AG04450 (cell line): ENCODE measurements around the gene ITFG1. TPM values are rescaled to one million over a fixed set of nuclear protein-coding genes. Genes with fewer than 3 reads are reported as not detected.
A peak's percentile ranks its signal among the peaks of the same experiment; 100 is the strongest.

Experiments used
- CTCF ChIA-PET: fragments of 300-600, 350-600 bp; formaldehyde crosslinking; extraction: SDS; loops from one replicate; lab custom pipeline; 2022; ENCODE audit warnings: antibody characterized with exemption, inconsistent platforms; lab: Charles Lee
- POLR2A ChIA-PET: fragments of 350-600 bp; formaldehyde crosslinking; extraction: SDS; loops from one replicate; lab custom pipeline; 2021; ENCODE audit warnings: antibody characterized with exemption, inconsistent platforms; lab: Yijun Ruan, JAX
- DNase-seq: peaks from one replicate; pipeline ENCODE4 v3.0.0-alpha.2; 2011; ENCODE audit warnings: low read depth, low spot score
- H3K27ac ChIP-seq: one replicate; pipeline ENCODE4 v1.5.1; 2012; ENCODE audit warnings: low read depth, low read length, control low read depth
- H3K27me3 ChIP-seq: one replicate; pipeline ENCODE4 v1.6.0; 2012; ENCODE audit warnings: low read length; ENCODE audit not compliant: control insufficient read depth, insufficient read depth
- H3K4me3 ChIP-seq: 2 replicates; pipeline ENCODE4 v1.5.1; 2011; ENCODE audit warnings: mild to moderate bottlenecking, low read depth, low read length, control low read depth
- H3K9me3 ChIP-seq: 2 replicates; pipeline ENCODE4 v1.5.1; 2012; ENCODE audit warnings: low read length; ENCODE audit not compliant: control insufficient read depth, insufficient read depth
- polyA plus RNA-seq: library from polyadenylated mRNA; depleted of rRNA; stranded (reverse); fragments of >200 nt; gene quantifications from 2 replicates; pipeline ENCODE4 v1.2.3, GENCODE V29; 2011
- TF ChIP-seq, protein P1 (sequence below): IDR thresholded peaks from 2 replicates; pipeline ENCODE4 v1.5.1; 2011; ENCODE audit warnings: low read depth, low read length, control low read depth, inconsistent platforms

ITFG1 gene
- polyA plus RNA-seq, 1 experiment, result 125 TPM

DNA sequence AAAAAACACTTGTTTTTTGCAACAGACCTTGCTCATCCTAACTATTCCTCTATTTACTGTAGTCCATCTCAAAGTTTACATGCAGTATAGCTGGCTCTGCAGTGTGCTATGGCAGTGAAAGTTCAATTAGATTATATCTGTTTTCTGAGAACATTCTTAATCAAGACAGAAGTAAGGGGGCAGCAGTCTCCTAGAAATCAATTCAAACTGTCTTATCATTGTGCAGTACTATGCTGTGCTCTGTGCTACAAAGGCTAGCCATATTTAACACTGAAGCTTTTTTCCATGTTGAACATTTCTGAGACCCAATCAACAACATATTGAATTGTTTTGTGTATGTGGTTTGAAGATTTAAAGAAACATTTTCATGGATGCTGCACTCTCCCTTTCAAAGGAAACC lies 328.6 kb downstream of the ITFG1 start:
- Histone ChIP-seq H3K27me3 (no peaks in the 10 kb centered on the region), H3K9me3 (no peaks in the 10 kb centered on the region), H3K4me3 (no peak overlapping the region), H3K27ac (no peak overlapping the region)
- ChIA-PET POLR2A (no interaction called here), CTCF (interaction anchor here (1.6 to 4.9 kb wide), 2 partner anchors 9 to 1025 kb away, joined by 5 to 43 read pairs; no protein-coding TSS in a partner anchor)
- TF ChIP-seq, protein P1, sequence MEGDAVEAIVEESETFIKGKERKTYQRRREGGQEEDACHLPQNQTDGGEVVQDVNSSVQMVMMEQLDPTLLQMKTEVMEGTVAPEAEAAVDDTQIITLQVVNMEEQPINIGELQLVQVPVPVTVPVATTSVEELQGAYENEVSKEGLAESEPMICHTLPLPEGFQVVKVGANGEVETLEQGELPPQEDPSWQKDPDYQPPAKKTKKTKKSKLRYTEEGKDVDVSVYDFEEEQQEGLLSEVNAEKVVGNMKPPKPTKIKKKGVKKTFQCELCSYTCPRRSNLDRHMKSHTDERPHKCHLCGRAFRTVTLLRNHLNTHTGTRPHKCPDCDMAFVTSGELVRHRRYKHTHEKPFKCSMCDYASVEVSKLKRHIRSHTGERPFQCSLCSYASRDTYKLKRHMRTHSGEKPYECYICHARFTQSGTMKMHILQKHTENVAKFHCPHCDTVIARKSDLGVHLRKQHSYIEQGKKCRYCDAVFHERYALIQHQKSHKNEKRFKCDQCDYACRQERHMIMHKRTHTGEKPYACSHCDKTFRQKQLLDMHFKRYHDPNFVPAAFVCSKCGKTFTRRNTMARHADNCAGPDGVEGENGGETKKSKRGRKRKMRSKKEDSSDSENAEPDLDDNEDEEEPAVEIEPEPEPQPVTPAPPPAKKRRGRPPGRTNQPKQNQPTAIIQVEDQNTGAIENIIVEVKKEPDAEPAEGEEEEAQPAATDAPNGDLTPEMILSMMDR, result peak; percentile 20; the same call in 1 of the 2 replicates
- no peak for DNase-seq

DNA sequence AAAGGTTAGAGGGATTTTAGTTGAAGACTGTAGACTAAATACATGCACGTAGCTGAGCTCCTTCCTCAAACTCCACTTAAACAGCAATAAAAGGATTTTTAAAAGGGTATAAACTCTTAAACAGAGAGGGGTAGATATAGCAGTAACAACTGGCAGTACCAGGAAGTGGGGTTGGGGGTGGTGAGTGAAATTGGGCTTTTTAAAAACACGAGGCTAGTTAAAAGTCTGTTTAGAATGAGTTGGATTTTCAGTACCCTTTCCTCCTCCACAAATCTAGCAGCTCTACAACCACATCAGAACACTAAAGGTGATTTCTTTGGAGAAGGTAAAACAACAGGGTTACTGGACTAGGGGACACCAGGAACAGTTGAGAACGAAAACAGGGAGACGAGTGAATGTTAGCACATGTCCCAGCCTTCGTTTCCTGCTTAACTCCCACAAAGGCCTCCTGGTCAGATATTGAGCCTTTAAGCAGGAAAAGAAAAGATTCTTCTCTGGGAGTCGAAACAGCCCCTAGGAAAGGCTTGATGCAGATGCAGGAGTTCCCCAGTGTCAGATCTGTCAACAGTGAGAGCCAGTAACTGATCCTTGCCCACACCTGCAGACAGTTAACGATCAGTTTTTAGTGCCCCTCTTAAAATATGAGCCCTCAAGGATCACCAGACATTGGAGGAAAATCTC lies 331.0 kb downstream of the ITFG1 start:
- H3K27ac ChIP-seq, result no peak overlapping the region
- DNase-seq, result no peak
- CTCF ChIA-PET, result interaction anchor here (4.9 kb wide), 1 partner anchor 12 kb away, joined by 43 read pairs; no protein-coding TSS in a partner anchor
- TF ChIP-seq, protein P1, result no peak
- no peaks in the 10 kb centered on the region for H3K27me3 ChIP-seq
- POLR2A ChIA-PET, result no interaction called here
- no peak overlapping the region for H3K4me3 ChIP-seq
- H3K9me3 ChIP-seq, result no peaks in the 10 kb centered on the region

DNA sequence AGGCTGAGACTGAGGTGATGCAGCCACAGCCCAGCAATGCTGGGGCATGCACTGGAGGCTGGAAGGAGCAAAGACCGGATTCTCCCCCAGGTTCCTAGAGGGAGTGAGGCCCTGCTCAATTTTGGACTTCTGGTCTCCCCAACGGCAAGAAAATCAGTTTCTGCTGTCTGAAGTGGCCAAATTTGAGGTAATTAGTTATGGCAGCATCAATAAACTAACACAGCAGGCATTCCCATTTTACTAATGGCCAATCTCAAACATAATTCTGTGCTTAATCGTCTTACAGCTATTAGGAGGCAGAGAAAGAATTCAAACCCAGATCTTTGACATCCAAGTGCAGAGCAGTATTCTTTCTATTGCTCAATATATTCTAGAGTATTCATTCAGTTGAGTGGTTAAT lies 333.3 kb downstream of the ITFG1 start:
- Histone ChIP-seq H3K27me3 (no peaks in the 10 kb centered on the region), H3K9me3 (no peaks in the 10 kb centered on the region), H3K4me3 (no peak overlapping the region), H3K27ac (no peak overlapping the region)
- TF ChIP-seq, protein P1, result no peak
- ChIA-PET CTCF (interaction anchor here (1.4 kb wide), 1 partner anchor 14 kb away, joined by 4 read pairs; no protein-coding TSS in a partner anchor), POLR2A (no interaction called here)
- DNase-seq, result no peak

DNA sequence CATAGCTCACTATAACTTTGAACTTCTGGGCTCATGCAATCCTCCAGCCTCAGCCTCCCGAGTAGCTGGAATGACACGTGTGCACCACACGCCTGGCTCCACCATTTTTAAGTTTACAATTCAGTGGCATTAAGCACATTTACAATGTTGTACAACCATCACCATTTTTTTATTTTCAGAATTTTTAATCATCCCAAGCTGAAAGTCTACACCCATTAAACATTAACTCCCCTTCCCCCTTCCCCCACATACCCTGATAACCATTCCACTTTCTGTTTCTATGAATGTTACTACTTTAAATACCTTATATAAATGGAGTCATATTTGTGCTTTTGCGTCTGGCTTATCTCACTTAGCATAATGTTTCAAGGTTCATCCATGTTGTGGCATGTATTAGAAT lies 335.1 kb downstream of the ITFG1 start:
- CTCF ChIA-PET, result interaction anchor here (2.1 to 4.8 kb wide), 2 partner anchors 17 to 1039 kb away, joined by 8 to 38 read pairs; partner anchors contain the start of gene NETO2
- no peaks in the 10 kb centered on the region for H3K9me3 ChIP-seq
- POLR2A ChIA-PET, result no interaction called here
- H3K4me3 ChIP-seq, result no peak overlapping the region
- TF ChIP-seq, protein P1, result no peak
- H3K27me3 ChIP-seq, result no peaks in the 10 kb centered on the region
- DNase-seq, result no peak
- no peak overlapping the region for H3K27ac ChIP-seq

DNA sequence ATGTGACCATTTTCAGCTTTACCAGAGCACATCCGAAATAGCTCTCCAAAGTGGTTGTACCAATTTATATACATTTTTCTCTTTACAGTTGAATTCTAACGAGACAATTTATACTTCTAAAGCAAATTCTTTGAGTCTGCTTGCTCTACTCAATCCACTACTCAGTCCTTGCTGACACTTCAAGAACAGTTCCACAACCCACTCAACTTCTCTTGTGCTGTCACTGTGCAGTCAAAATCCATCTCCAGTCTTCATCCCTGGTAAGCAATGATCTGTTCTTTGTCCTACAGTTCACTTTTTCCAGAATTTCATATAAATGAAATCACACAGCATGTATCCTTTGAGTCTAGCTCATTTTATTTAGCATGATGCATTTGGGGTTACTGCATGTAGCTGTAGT lies 347.7 kb downstream of the ITFG1 start:
- no peak for DNase-seq
- ChIA-PET CTCF (interaction anchor here (0.6 to 1.8 kb wide), 3 partner anchors 29 to 75 kb away, joined by 3 to 11 read pairs (median 5); no protein-coding TSS in a partner anchor), POLR2A (no interaction called here)
- H3K27me3 ChIP-seq, result no peaks in the 10 kb centered on the region
- no peak overlapping the region for H3K4me3 ChIP-seq
- no peak overlapping the region for H3K27ac ChIP-seq
- TF ChIP-seq, protein P1, result no peak
- H3K9me3 ChIP-seq, result no peaks in the 10 kb centered on the region
